A673 (cell line): Measurements from ENCODE around the gene CNOT6L. TPM values are rescaled to one million over a fixed set of nuclear protein-coding genes. Genes with fewer than 3 reads are reported as not detected.

Source experiments
- BruUV-seq: library from RNA; stranded (reverse); fragments of 400-500 nt; replicated peaks from 2 replicates; lab custom pipeline; 2021; lab: Mats Ljungman, UMichigan
- CTCF ChIA-PET: fragments of 300-600 bp; sonication (Branson Sonifier 250); formaldehyde crosslinking; loops from one replicate; lab custom pipeline; 2022; ENCODE audit warnings: antibody characterized with exemption; lab: Charles Lee
- POLR2A ChIA-PET: fragments of 300-600 bp; sonication (Branson Sonifier 250); formaldehyde crosslinking; loops from one replicate; lab custom pipeline; 2022; ENCODE audit warnings: antibody characterized with exemption; ENCODE audit not compliant: low non-redundant PET; lab: Charles Lee
- DNase-seq: peaks from one replicate; pipeline ENCODE4 v3.0.0-alpha.2; 2015; ENCODE audit warnings: low spot score
- H3K27ac ChIP-seq: fragments of 200-600 bp; sonication (generic); 2 replicates; pipeline ENCODE4 v1.5.1; 2016; ENCODE audit warnings: mixed run types, low read depth, mild to moderate bottlenecking, mixed read lengths, antibody characterized with exemption, low read length; ENCODE audit not compliant: poor library complexity, severe bottlenecking
- H3K27me3 ChIP-seq: fragments of 200-600 bp; sonication (generic); replicated peaks from 2 replicates; pipeline ENCODE4 v1.6.1; 2017; ENCODE audit warnings: mixed run types, low read depth, mild to moderate bottlenecking, mixed read lengths, antibody characterized with exemption, low read length; ENCODE audit not compliant: insufficient read depth, poor library complexity
- H3K36me3 ChIP-seq: fragments of 200-600 bp; sonication (generic); 2 replicates; pipeline ENCODE4 v1.6.1; 2016; ENCODE audit warnings: mixed run types, mild to moderate bottlenecking, mixed read lengths, antibody characterized with exemption, low read length; ENCODE audit not compliant: insufficient read depth, poor library complexity, severe bottlenecking
- H3K4me1 ChIP-seq: fragments of 200-600 bp; sonication (generic); 2 replicates; pipeline ENCODE4 v1.6.1; 2017; ENCODE audit warnings: mixed run types, mild to moderate bottlenecking, mixed read lengths, antibody characterized with exemption, low read length; ENCODE audit not compliant: insufficient read depth, poor library complexity, severe bottlenecking
- H3K4me3 ChIP-seq: fragments of 200-600 bp; sonication (generic); 2 replicates; pipeline ENCODE4 v1.5.1; 2016; ENCODE audit warnings: low read depth, mixed run types, mild to moderate bottlenecking, mixed read lengths, low read length; ENCODE audit not compliant: poor library complexity, severe bottlenecking
- H3K9me3 ChIP-seq: fragments of 200-600 bp; sonication (generic); 2 replicates; pipeline ENCODE4 v1.6.1; 2016; ENCODE audit warnings: mixed run types, low read depth, mild to moderate bottlenecking, mixed read lengths, antibody characterized with exemption, low read length; ENCODE audit not compliant: poor library complexity, severe bottlenecking
- CTCF ChIP-seq: fragments of 300-800, 200-600 bp; sonication (generic); conservative IDR thresholded peaks from 2 replicates; pipeline ENCODE4 v1.5.1; 2017; ENCODE audit warnings: low read depth, mild to moderate bottlenecking, antibody characterized with exemption, low read length, moderate library complexity, mixed read lengths
- EZH2 ChIP-seq: fragments of 200-600 bp; sonication (generic); IDR thresholded peaks from 2 replicates; pipeline ENCODE4 v1.6.1; 2017; ENCODE audit warnings: borderline replicate concordance, low read depth, mild to moderate bottlenecking, mixed read lengths, antibody characterized with exemption, low read length; ENCODE audit not compliant: poor library complexity, severe bottlenecking
- intact Hi-C: fragments of 100-400 bp; cut with micrococcal nuclease; formaldehyde crosslinking; loops from one replicate; pipeline ENCODE4 v1.10.0; 2022; ENCODE audit not compliant: unreplicated experiment
- total RNA-seq: library from RNA; stranded (reverse); gene quantifications from 2 replicates; pipeline ENCODE4 v1.2.3, GENCODE V29; 2021

The CNOT6L gene
- total RNA-seq, 1 experiment from 2014 or later, result 13.4 TPM

GRCh38 chr4:77819404-77819842, 255 bp upstream of the CNOT6L start:
- Histone ChIP-seq H3K27ac (peak overlapping the region; percentile 85), H3K9me3 (no peaks in the 10 kb centered on the region), H3K36me3 (no peaks in the 10 kb centered on the region), H3K4me1 (peaks cover 6% of the 10 kb centered on the region), H3K4me3 (peak overlapping the region; percentile 74), H3K27me3 (no peaks in the 10 kb centered on the region)
- ChIA-PET POLR2A (no interaction called here), CTCF (no interaction called here)
- DNase-seq, result peak; percentile 10
- no peak for TF ChIP-seq CTCF
- TF ChIP-seq EZH2, result no peak
- BruUV-seq, result no TSS peak
- intact Hi-C loops, result no loop called here

GRCh38 chr4:77818073-77818601, 1.0 kb downstream of the CNOT6L start:
- peak; percentile 75 for DNase-seq
- peaks cover 6% of the 10 kb centered on the region for H3K4me1 ChIP-seq
- H3K27ac ChIP-seq, result peak overlapping the region; percentile 61
- H3K27me3 ChIP-seq, result no peaks in the 10 kb centered on the region
- intact Hi-C loops, result no loop called here
- H3K36me3 ChIP-seq, result no peaks in the 10 kb centered on the region
- ChIA-PET POLR2A (no interaction called here), CTCF (no interaction called here)
- peak overlapping the region; percentile 74 for H3K4me3 ChIP-seq
- no peak for TF ChIP-seq EZH2
- peak; percentile 49 for TF ChIP-seq CTCF
- no peaks in the 10 kb centered on the region for H3K9me3 ChIP-seq
- BruUV-seq, result TSS peak; percentile 44

- Histone ChIP-seq H3K4me1 (peaks cover 6% of the 10 kb centered on the region), H3K4me3 (peak overlapping the region; percentile 74), H3K27ac (no peak overlapping the region), H3K27me3 (no peaks in the 10 kb centered on the region), H3K9me3 (no peaks in the 10 kb centered on the region), H3K36me3 (no peaks in the 10 kb centered on the region)
- CTCF ChIA-PET, result no interaction called here
- no TSS peak for BruUV-seq
- POLR2A ChIA-PET, result no interaction called here
- DNase-seq, result no peak
- intact Hi-C loops, result no loop called here
- no peak for TF ChIP-seq EZH2
- TF ChIP-seq CTCF, result no peak
Measured at GRCh38 chr4:77817304-77818072, 1.7 kb downstream of the CNOT6L start.
